HG02571 (cell line): ENCODE measurements around the gene TBC1D21.

Experiments used
- ATAC-seq: cut with Tn5 transposase; IDR thresholded peaks from one replicate; pipeline ENCODE4 v1.9.1; 2021; ENCODE audit warnings: mild to moderate bottlenecking, moderate library complexity; ENCODE audit not compliant: unreplicated experiment

The TBC1D21 gene

GRCh38 chr15:73887481-73887880, 14.1 kb downstream of the TBC1D21 start:
- no peak for ATAC-seq

GRCh38 chr15:73888224-73889041, 15.1 kb downstream of the TBC1D21 start:
- no peak for ATAC-seq

GRCh38 chr15:73889053-73889761, 15.8 kb downstream of the TBC1D21 start:
- ATAC-seq = no peak

- ATAC-seq = no peak
These were observed 16.4 kb downstream of the TBC1D21 start for GRCh38 chr15:73889762-73890124.

- no peak for ATAC-seq
These were observed 18.3 kb downstream of the TBC1D21 start for GRCh38 chr15:73891328-73892315.

DNA sequence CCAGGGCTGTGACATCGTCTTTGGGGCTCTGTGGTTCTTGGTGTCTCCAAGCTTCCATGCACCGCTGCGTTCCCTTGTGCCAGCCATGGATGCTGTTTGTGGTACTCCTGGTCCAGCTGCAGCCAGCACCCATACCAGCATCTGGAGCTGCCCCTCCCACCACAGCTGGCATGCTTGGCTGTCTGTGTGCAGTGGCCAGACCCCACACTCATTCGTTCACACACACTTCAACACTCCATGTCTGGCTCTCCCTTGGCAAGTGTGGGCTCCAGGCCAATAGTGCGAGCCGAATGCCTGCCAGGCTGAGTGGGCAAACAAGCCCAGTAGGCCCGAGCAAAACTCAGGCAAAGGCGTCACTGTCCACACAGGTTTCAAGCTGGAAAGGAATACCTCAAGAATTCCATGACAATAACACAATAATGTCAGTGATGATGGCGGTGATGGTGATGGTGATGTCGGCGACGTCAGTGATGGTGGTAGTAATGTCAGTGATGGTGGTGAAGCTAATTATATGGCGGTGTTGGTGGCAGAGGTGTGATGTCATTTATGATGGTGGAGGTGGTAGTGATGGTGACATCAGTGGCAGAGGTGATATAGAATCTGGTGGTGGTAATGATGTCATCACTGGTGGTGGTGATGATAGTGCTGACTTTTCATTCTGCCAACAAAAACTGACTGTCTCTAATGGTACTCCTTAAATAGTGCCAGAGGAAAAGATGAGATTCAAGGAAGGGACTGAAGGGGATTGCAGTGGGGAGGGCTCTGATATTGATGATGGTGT, 19.3 kb downstream of the TBC1D21 start:
- no peak for ATAC-seq

GRCh38 chr15:73894133-73894814, 20.9 kb downstream of the TBC1D21 start:
- no peak for ATAC-seq

DNA sequence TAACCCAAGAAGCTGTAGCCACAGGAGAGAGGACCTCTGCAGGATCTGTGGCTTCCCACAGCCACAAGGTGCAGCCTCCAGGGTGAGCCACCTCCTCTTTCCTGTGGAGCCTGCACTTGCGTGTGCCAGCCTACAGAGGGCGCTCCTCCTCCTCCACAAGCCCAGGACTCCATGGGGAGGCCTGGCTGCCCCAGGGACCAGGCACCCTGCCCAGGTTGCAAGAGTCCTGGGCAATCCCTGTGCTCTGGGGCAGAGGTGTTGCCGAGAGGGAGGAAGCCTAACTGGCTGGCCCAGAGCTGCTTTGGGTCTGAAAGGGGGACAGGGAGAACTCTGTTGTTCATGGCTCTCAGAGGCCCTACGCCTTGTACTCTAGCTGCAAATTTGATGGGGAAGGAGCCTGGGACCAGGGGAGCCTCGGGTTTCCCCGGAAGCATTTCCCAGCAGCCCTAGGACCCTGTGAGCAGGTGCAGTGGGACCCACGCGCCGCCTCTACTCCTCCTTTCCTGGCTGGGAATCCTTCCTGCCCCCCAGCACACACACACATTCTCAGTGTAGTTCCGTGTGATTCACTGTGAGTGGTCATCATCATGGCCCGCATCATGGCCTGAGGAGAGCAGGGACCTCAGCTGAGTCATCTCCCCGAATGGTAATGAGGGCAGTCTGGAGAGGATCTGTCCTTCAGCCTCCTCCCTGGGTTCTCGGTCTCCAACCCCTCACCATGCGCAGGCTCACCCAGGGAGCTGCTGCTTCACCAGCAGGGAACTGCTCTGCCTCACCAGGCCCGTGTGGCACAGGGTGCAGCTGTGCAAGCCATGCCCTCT, 24.3 kb downstream of the TBC1D21 start:
- ATAC-seq = no peak

DNA sequence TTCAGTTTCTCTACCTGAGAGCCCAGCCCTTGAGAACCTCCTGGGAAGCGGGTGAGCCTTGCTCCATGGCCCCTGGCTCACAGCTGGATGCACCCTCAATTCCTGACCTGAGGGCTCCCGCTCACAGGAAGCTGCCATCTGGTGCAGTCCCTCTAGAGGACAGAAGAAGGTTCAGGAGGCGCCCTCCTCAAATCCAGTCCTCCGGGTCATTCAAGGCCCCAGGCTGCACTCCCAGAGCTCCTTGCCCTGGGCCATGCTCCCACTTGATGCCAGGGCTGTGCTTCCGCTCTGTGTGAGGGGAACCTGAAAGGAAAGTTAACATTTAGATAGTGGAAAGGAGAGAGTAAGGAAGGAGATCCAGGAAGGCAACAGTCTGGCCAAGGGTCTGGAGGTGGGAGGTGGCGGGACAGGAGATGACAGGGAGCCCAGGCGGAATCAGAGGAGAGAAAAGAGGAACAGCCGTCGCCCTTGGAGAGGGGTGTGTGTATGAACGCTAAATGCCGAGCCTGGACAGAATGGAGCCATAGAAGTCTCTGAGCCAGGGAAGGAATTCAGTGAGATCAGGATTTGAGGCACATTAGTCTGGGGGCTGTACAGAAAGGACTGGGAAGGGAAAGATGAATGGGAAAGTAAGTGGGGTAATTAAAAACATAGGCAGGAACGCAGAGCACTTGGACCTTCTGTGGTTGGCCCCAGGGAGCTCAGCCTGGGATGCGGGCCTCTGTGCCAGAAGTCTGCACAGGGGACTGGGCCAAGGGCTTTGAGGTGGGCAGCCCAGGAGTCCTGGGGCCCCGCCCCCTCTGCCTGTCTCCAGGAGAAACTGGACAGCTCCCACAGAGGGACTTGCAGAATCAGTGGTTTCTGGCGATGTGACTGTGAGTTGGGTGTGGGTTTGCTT, 26.1 kb downstream of the TBC1D21 start:
- no peak for ATAC-seq

GRCh38 chr15:73900095-73900712, 26.8 kb downstream of the TBC1D21 start:
- ATAC-seq = no peak

DNA sequence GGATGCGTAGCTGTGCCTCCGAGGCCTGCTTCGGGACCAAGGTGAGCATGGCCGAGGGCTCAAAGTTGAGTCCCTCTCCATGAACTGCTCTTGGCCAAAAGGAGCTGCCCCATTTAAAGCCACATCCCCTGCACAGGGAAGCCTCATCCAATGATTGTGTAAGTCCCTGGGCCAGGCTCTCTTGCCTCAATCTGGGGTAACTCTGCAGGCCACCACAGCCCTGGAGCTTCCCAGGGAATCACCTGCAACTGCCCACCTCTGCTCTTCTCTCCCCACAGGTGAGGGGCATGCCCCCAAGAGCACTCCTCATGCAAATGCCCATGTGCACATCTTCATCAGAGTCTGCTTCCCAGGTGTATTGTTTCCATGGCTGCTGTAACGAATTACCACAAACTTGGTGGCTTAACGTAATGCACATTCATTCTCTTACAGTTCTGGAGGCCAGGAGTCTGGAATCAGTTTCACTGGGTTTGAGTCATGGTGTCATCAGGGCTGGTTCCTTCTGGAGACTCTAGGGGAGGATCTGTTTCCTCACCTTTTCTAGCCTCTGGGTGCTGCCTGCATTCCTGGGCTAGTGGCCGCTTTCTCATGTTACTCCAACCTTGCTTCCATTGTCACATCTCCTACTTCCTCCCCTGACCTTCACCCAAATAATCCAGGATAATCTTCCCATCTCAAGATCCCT, 27.9 kb downstream of the TBC1D21 start:
- no peak for ATAC-seq

DNA sequence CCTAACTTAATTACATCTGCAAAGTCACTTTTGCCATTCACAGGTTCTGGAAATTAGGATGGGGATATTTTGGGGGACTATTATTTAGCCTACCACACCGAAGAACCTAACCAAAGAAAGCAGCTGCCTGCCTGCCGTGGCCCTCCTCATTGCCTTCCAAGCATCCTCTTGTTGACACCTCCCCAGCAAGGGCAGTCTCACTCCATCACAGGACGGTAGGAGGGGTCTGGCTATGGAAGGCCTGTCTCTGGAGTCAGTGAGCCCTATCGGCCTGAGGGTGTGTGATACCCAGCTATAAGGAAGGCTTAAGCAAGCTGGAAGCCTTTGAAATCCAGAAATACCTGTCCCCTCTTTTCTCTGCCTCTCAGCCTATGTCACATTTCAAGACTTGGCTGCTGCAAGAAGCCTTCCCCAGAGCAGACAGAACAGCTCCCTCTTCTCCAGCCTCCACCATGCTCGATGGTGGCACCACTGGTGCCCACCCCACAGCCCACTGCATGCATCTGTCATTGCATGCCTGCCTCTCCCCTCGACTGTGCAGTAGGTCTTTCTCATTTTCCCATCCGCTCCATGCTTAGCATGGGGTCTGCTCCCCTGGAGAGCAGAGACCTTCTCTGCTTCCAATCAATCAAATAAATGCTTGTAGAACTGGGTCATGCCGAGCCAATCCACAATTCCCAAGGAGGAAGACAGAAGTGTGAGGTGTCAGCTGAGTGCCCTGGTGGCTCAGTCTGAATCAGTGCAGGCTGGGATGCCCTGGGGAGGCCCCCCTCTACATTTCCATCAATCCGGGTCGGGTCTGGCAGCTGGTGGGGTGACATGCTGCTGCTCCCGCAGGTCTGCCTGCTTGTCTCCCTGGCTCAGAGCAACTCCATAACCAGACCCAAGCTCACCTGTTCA, 29.0 kb downstream of the TBC1D21 start:
- ATAC-seq = no peak

DNA sequence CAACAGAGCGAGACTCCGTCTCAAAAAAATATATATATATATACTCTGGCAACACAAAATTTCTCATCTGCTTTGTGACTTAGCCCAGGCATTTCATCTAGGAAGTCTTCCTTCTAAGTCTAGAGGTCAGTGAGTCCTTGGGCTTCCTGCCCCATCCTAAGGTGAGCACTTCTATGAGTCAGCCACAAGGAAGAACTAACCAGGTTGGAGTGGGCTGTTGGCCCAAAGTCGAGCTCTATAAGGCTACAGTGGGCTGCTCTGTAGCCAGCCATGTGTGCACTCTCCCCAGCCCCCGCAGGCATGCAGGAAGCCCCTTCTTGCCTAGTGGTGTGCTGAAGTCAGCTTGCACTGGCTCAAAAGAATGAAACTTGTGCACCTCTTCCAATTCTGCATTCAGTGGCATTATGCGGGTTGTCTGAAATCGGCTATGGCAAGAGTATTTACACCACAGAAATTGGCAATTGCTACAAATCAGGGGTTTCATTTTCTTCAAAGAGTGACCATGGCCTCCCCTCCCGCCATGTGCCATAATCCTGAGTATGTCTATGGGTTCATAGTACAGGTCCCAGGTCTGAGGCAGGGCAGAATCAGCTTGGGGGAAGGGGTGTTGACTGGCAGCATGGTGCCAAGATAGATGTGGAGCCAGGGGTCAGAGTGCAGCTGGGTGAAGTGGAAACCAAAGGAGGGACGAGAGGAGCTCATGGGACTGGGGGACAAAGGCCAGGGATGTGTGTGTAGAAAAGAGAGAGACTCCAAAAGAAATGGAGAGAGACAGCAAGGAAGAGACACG, 30.9 kb downstream of the TBC1D21 start:
- no peak for ATAC-seq

DNA sequence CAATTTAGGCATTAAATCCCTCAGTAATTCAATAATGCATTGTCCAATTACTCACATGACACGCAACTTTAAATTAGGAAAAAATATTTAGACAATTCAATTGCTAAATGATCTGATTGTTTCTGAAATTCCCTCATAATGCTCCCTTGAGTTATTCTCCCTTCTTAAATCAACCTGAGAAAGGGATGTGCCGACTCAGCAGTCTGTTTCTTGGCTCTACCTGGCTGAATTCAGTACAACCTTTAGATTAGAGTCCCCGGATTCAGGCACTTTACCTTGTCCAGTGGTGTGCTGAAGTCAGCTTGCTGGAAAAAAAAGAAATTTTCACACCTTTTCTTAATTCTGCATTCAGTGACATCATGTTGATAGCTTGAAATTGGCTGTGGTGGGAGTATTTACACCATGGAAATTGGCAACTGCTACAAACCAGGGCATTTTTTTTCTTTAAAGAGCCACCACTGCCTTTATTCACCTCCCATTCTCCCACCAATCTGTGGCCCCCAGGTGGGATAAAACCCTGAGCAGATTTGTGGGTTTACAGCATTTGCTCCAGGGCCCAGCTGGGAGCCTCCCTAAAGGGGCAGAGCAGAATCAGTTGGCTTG, 32.0 kb downstream of the TBC1D21 start:
- no peak for ATAC-seq
